Ovary (tissue), 3 donors: ENCODE data around the gene ARF1.

Source experiments
- CTCF ChIP-seq, 3 donors: fragments of 450-650 bp in 2 of 3; fragments of 200-600 bp in 1 of 3; IDR thresholded peaks; one replicate each; pipeline versions ENCODE4 v1.5.1 to v1.8.0; 2016 to 2022; ENCODE audit warnings: antibody characterized with exemption in 3 of 3, mild to moderate bottlenecking in 1 of 3
- EP300 ChIP-seq: sonication (generic); formaldehyde crosslinking; IDR thresholded peaks from one replicate; pipeline ENCODE4 v1.6.1; 2017; ENCODE audit warnings: antibody characterized with exemption
- POLR2A ChIP-seq: fragments of 450-650 bp; IDR thresholded peaks from one replicate; pipeline ENCODE4 v1.6.1; 2017; ENCODE audit warnings: antibody characterized with exemption, mild to moderate bottlenecking, moderate library complexity
- donor health status: DM: no; HTN: no; CAD: no.

GRCh38 chr1:228118040-228118439 lies 35.5 kb downstream of the ARF1 start:
- TF ChIP-seq CTCF (IDR thresholded peaks at IDR 0.05) (no peak), EP300 (no peak), POLR2A (no peak)
